Endothelial cell (in vitro differentiated cells): ENCODE data around the gene SGCE. TPM values are rescaled to one million over a fixed set of nuclear protein-coding genes. Genes with fewer than 3 reads are reported as not detected.

Source experiments
- DNase-seq: peaks from one replicate; pipeline ENCODE4 v3.0.0; 2021; ENCODE audit warnings: low spot score
- H3K27ac Mint-ChIP-seq: one replicate; pipeline ENCODE4 v1.8.0; 2021; ENCODE audit warnings: mixed read lengths, inconsistent platforms; ENCODE audit not compliant: unreplicated experiment
- H3K27me3 Mint-ChIP-seq: one replicate; pipeline ENCODE4 v1.8.0; 2021; ENCODE audit warnings: mild to moderate bottlenecking, moderate library complexity, mixed read lengths, inconsistent platforms; ENCODE audit not compliant: unreplicated experiment
- H3K36me3 Mint-ChIP-seq: one replicate; pipeline ENCODE4 v1.8.0; 2021; ENCODE audit warnings: mild to moderate bottlenecking, low read depth, mixed read lengths, inconsistent platforms; ENCODE audit not compliant: unreplicated experiment
- H3K4me1 Mint-ChIP-seq: one replicate; pipeline ENCODE4 v1.8.0; 2021; ENCODE audit warnings: mild to moderate bottlenecking, mixed read lengths, inconsistent platforms; ENCODE audit not compliant: unreplicated experiment
- H3K4me3 Mint-ChIP-seq: one replicate; pipeline ENCODE4 v1.8.0; 2021; ENCODE audit warnings: mild to moderate bottlenecking, mixed read lengths, inconsistent platforms; ENCODE audit not compliant: unreplicated experiment
- H3K9me3 Mint-ChIP-seq: one replicate; pipeline ENCODE4 v1.8.0; 2021; ENCODE audit warnings: mixed read lengths, inconsistent platforms; ENCODE audit not compliant: unreplicated experiment
- total RNA-seq: library from RNA; stranded (reverse); fragmentation: NEBNext Ultra II Directional; extraction: Animal tissue kit (Norgen Biotek cat#: 25700); gene quantifications from one replicate; pipeline ENCODE4 v1.2.1, GENCODE V29; 2021; ENCODE audit not compliant: unreplicated experiment
- TF ChIP-seq, protein P1 (sequence below): fragments of 200-600 bp; sonication (generic); IDR thresholded peaks from one replicate; pipeline ENCODE4 v1.5.0; 2021; ENCODE audit warnings: antibody characterized with exemption; ENCODE audit not compliant: unreplicated experiment

The SGCE gene
- total RNA-seq, 1 donor from 2014 or later: 37.7 TPM

DNA sequence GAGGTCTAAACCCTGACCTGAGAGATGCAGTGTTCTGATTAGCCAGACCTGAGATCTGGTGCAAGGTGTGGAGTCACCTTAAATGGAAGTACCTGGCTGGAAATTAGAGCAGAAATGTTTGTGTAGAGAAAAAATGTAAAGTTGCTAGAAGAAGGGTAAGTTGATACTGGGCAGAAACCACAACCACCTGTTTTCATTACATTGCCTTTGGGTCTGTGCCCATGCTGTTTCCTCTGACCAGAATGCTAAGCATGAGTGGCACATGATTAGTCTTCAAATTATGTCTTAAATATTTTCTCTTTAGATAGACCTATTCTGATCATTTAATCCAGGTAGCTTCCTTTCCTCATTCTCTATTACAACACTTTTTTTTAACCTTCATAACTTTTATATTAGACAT lies 77.3 kb downstream of the SGCE start:
- peaks cover 29% of the 10 kb centered on the region for H3K36me3 Mint-ChIP-seq
- no peaks in the 10 kb centered on the region for H3K27me3 Mint-ChIP-seq
- TF ChIP-seq, protein P1, sequence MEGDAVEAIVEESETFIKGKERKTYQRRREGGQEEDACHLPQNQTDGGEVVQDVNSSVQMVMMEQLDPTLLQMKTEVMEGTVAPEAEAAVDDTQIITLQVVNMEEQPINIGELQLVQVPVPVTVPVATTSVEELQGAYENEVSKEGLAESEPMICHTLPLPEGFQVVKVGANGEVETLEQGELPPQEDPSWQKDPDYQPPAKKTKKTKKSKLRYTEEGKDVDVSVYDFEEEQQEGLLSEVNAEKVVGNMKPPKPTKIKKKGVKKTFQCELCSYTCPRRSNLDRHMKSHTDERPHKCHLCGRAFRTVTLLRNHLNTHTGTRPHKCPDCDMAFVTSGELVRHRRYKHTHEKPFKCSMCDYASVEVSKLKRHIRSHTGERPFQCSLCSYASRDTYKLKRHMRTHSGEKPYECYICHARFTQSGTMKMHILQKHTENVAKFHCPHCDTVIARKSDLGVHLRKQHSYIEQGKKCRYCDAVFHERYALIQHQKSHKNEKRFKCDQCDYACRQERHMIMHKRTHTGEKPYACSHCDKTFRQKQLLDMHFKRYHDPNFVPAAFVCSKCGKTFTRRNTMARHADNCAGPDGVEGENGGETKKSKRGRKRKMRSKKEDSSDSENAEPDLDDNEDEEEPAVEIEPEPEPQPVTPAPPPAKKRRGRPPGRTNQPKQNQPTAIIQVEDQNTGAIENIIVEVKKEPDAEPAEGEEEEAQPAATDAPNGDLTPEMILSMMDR: no peak
- no peaks in the 10 kb centered on the region for H3K4me1 Mint-ChIP-seq
- no peak for DNase-seq
- no peak overlapping the region for H3K4me3 Mint-ChIP-seq
- peaks cover 5% of the 10 kb centered on the region for H3K9me3 Mint-ChIP-seq
- no peak overlapping the region for H3K27ac Mint-ChIP-seq

DNA sequence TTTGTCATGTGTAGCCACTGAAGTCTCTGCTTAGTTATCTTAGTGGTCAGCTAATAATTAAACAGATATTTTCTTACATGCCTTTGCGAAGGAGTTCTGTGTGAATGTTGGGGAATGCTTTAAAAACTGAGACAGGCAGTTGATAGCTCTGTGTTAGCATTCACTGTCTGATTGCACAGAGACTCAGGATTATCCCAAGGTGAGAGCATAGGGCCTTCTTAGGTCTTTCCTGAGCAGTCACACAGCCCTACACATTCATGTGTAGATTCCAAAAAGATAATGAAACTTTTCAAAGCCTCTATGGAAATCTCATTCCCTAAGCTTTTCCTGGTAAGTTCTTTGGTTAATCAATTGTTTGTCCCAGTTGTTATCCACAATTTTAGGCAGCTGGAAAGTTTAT lies 78.6 kb downstream of the SGCE start:
- Mint-ChIP-seq H3K27me3 (peaks cover 4% of the 10 kb centered on the region), H3K36me3 (peaks cover 29% of the 10 kb centered on the region), H3K4me3 (no peak overlapping the region), H3K9me3 (peaks cover 5% of the 10 kb centered on the region), H3K4me1 (no peaks in the 10 kb centered on the region), H3K27ac (no peak overlapping the region)
- TF ChIP-seq, protein P1: no peak
- no peak for DNase-seq

DNA sequence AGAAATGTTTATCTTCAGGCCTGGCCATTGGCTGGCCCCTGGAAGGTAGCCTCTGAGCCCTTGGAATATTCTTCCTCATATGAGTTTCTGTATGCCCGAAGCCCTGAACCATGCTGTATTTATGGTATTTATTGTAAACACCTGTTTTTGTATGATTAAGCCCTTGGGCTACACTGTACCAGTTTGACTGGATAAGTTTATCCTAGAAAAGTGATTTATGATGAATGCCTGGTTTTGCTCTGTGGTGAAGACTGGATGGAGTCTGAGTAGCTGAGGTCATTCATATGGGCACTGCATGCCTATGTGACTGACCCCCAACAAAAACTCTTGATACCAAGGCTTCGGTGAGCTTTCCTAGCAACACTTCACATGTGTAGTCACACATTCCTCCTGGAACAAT lies 79.6 kb downstream of the SGCE start:
- H3K36me3 Mint-ChIP-seq: peaks cover 31% of the 10 kb centered on the region
- H3K27me3 Mint-ChIP-seq: peaks cover 5% of the 10 kb centered on the region
- H3K4me3 Mint-ChIP-seq: no peak overlapping the region
- no peak overlapping the region for H3K27ac Mint-ChIP-seq
- no peaks in the 10 kb centered on the region for H3K4me1 Mint-ChIP-seq
- H3K9me3 Mint-ChIP-seq: peaks cover 5% of the 10 kb centered on the region
- TF ChIP-seq, protein P1: no peak
- DNase-seq: no peak

DNA sequence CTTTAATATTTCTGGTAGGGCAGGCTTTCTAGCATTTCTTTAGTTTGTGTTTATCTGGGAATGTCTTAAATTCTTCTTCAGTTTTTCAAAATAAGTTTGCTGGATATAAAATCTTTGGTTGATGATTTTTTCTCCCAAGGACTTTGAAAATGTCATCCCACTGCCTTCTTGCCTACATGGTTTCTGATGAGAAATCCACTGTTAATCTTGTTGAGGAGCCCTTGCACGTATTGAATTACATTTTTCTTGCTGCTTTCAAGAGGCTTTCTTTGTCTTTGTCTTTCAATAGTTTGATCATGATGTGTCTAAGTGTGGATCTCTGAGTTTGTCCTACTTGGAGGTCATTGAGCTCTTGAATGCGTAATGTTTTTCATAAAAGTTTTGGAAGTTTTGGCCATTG lies 80.3 kb downstream of the SGCE start:
- peaks cover 5% of the 10 kb centered on the region for H3K9me3 Mint-ChIP-seq
- H3K4me3 Mint-ChIP-seq: no peak overlapping the region
- TF ChIP-seq, protein P1: no peak
- H3K27ac Mint-ChIP-seq: no peak overlapping the region
- H3K27me3 Mint-ChIP-seq: peaks cover 5% of the 10 kb centered on the region
- no peaks in the 10 kb centered on the region for H3K4me1 Mint-ChIP-seq
- H3K36me3 Mint-ChIP-seq: peaks cover 34% of the 10 kb centered on the region
- no peak for DNase-seq

DNA sequence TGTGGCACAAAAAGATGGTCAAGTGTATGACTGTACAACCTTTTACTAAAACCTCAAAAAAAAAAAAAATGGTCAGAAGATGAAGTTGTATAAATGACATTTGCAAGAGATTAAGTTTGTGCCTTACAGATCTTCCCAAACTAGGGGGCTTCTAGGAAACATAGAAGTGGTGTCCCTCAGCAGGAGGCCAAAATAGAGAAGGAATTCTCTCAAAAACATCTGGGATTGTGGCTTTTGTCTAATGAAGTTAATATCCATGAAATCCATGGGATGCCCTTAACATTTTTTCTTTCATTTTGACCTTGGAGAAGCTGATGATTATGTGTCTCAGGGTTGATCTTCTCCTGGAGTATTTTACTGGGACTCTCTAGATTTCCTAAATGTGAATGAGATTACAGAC lies 84.1 kb downstream of the SGCE start:
- H3K36me3 Mint-ChIP-seq: peaks cover 34% of the 10 kb centered on the region
- H3K4me3 Mint-ChIP-seq: no peak overlapping the region
- peaks cover 5% of the 10 kb centered on the region for H3K27me3 Mint-ChIP-seq
- DNase-seq: no peak
- TF ChIP-seq, protein P1: no peak
- H3K9me3 Mint-ChIP-seq: peaks cover 5% of the 10 kb centered on the region
- no peaks in the 10 kb centered on the region for H3K4me1 Mint-ChIP-seq
- H3K27ac Mint-ChIP-seq: no peak overlapping the region
